A673 (cell line): ENCODE results near the gene LMOD2. TPM values are rescaled to one million over a fixed set of nuclear protein-coding genes. Genes with fewer than 3 reads are reported as not detected.

Experiments
- BruUV-seq: library from RNA; stranded (reverse); fragments of 400-500 nt; replicated peaks from 2 replicates; lab custom pipeline; 2021; lab: Mats Ljungman, UMichigan
- CTCF ChIA-PET: fragments of 300-600 bp; sonication (Branson Sonifier 250); formaldehyde crosslinking; loops from one replicate; lab custom pipeline; 2022; ENCODE audit warnings: antibody characterized with exemption; lab: Charles Lee
- POLR2A ChIA-PET: fragments of 300-600 bp; sonication (Branson Sonifier 250); formaldehyde crosslinking; loops from one replicate; lab custom pipeline; 2022; ENCODE audit warnings: antibody characterized with exemption; ENCODE audit not compliant: low non-redundant PET; lab: Charles Lee
- DNase-seq: peaks from one replicate; pipeline ENCODE4 v3.0.0-alpha.2; 2015; ENCODE audit warnings: low spot score
- H3K27ac ChIP-seq: fragments of 200-600 bp; sonication (generic); 2 replicates; pipeline ENCODE4 v1.5.1; 2016; ENCODE audit warnings: mixed run types, low read depth, mild to moderate bottlenecking, mixed read lengths, antibody characterized with exemption, low read length; ENCODE audit not compliant: poor library complexity, severe bottlenecking
- H3K27me3 ChIP-seq: fragments of 200-600 bp; sonication (generic); replicated peaks from 2 replicates; pipeline ENCODE4 v1.6.1; 2017; ENCODE audit warnings: mixed run types, low read depth, mild to moderate bottlenecking, mixed read lengths, antibody characterized with exemption, low read length; ENCODE audit not compliant: insufficient read depth, poor library complexity
- H3K36me3 ChIP-seq: fragments of 200-600 bp; sonication (generic); 2 replicates; pipeline ENCODE4 v1.6.1; 2016; ENCODE audit warnings: mixed run types, mild to moderate bottlenecking, mixed read lengths, antibody characterized with exemption, low read length; ENCODE audit not compliant: insufficient read depth, poor library complexity, severe bottlenecking
- H3K4me1 ChIP-seq: fragments of 200-600 bp; sonication (generic); 2 replicates; pipeline ENCODE4 v1.6.1; 2017; ENCODE audit warnings: mixed run types, mild to moderate bottlenecking, mixed read lengths, antibody characterized with exemption, low read length; ENCODE audit not compliant: insufficient read depth, poor library complexity, severe bottlenecking
- H3K4me3 ChIP-seq: fragments of 200-600 bp; sonication (generic); 2 replicates; pipeline ENCODE4 v1.5.1; 2016; ENCODE audit warnings: low read depth, mixed run types, mild to moderate bottlenecking, mixed read lengths, low read length; ENCODE audit not compliant: poor library complexity, severe bottlenecking
- H3K9me3 ChIP-seq: fragments of 200-600 bp; sonication (generic); 2 replicates; pipeline ENCODE4 v1.6.1; 2016; ENCODE audit warnings: mixed run types, low read depth, mild to moderate bottlenecking, mixed read lengths, antibody characterized with exemption, low read length; ENCODE audit not compliant: poor library complexity, severe bottlenecking
- CTCF ChIP-seq: fragments of 300-800, 200-600 bp; sonication (generic); conservative IDR thresholded peaks from 2 replicates; pipeline ENCODE4 v1.5.1; 2017; ENCODE audit warnings: low read depth, mild to moderate bottlenecking, antibody characterized with exemption, low read length, moderate library complexity, mixed read lengths
- EZH2 ChIP-seq: fragments of 200-600 bp; sonication (generic); IDR thresholded peaks from 2 replicates; pipeline ENCODE4 v1.6.1; 2017; ENCODE audit warnings: borderline replicate concordance, low read depth, mild to moderate bottlenecking, mixed read lengths, antibody characterized with exemption, low read length; ENCODE audit not compliant: poor library complexity, severe bottlenecking
- intact Hi-C: fragments of 100-400 bp; cut with micrococcal nuclease; formaldehyde crosslinking; loops from one replicate; pipeline ENCODE4 v1.10.0; 2022; ENCODE audit not compliant: unreplicated experiment
- total RNA-seq: library from RNA; stranded (reverse); gene quantifications from 2 replicates; pipeline ENCODE4 v1.2.3, GENCODE V29; 2021

Gene LMOD2
- total RNA-seq, 1 experiment from 2014 or later: not detected

DNA sequence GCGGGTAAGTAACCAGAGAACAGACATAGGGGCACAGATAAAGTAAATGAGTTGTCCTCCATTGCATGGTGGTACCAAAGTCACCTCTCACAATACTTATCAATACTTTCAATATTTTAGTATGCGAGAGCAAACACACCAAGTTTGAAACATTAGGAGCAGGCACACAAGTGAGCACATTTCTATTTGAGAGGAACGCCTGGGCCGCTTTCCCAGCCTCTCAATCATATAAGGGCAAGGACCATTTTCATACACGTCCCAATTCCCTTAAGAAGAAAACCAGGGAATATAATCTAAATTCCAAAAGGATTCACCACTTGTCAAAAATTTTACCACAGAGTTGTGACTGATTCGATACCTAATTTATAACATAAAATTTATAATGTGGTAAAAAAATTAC lies 7.5 kb downstream of the LMOD2 start:
- H3K9me3 ChIP-seq: no peaks in the 10 kb centered on the region
- H3K27ac ChIP-seq: no peak overlapping the region
- no peaks in the 10 kb centered on the region for H3K36me3 ChIP-seq
- no peaks in the 10 kb centered on the region for H3K4me1 ChIP-seq
- BruUV-seq: no TSS peak
- no peaks in the 10 kb centered on the region for H3K27me3 ChIP-seq
- no peak overlapping the region for H3K4me3 ChIP-seq
- ChIA-PET CTCF (no interaction called here), POLR2A (no interaction called here)
- TF ChIP-seq CTCF (no peak), EZH2 (no peak)
- intact Hi-C loops: no loop called here
- DNase-seq: no peak

DNA sequence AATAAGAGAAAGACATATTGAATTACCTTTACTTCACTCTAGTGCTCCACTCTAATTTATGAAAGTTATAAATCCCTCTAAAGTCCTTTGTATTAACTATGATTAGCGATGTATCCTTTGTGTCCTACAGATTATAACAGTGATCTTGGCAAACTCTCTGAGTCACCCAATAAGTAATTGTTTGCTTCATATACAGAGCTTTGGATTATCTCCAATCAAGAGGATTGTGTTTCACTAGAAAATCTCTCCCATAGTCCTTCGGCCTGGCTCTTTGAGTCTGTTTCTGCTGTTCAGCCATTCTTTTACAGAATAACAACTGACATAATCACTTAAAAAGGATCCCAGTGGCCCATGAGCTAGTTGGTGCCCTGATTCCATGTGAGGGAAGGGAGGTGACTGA lies 9.5 kb downstream of the LMOD2 start:
- H3K9me3 ChIP-seq: no peaks in the 10 kb centered on the region
- H3K27ac ChIP-seq: no peak overlapping the region
- H3K4me3 ChIP-seq: no peak overlapping the region
- intact Hi-C loops: no loop called here
- ChIA-PET POLR2A (no interaction called here), CTCF (interaction anchor here (0.8 kb wide), 1 partner anchor 28 kb away, joined by 3 read pairs; no protein-coding TSS in a partner anchor)
- TF ChIP-seq EZH2: no peak
- no peak for TF ChIP-seq CTCF
- no TSS peak for BruUV-seq
- DNase-seq: peak; percentile 29
- no peaks in the 10 kb centered on the region for H3K36me3 ChIP-seq
- H3K27me3 ChIP-seq: no peaks in the 10 kb centered on the region
- H3K4me1 ChIP-seq: no peaks in the 10 kb centered on the region

DNA sequence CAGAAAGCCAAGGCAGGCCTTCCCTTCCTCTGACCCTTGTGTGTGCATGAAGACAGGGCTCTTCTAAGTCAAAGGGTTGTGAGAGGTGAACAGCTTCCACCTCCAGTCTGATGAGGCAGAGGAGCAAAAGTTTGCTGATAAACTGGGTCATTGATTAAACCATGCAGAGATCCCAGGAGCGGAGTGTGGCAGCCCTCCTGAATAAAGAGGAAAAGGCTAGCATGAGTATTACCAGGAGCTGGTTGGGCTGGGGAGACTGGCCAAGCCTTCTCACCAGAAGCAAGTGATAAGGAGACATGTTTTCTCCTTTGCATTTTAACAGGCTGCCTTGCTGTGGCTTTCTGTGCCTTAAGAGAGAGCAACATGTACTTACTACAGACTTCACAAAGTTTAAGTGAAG lies 10.2 kb downstream of the LMOD2 start:
- Histone ChIP-seq H3K4me3 (no peak overlapping the region), H3K27me3 (no peaks in the 10 kb centered on the region), H3K9me3 (no peaks in the 10 kb centered on the region), H3K4me1 (no peaks in the 10 kb centered on the region), H3K27ac (no peak overlapping the region), H3K36me3 (no peaks in the 10 kb centered on the region)
- intact Hi-C loops: no loop called here
- TF ChIP-seq EZH2 (no peak), CTCF (no peak)
- ChIA-PET CTCF (no interaction called here), POLR2A (no interaction called here)
- no peak for DNase-seq
- no TSS peak for BruUV-seq
